Measurements from ENCODE around the gene OR8I2.
A peak's percentile ranks its signal among the peaks of the same experiment; 100 is the strongest.

The OR8I2 gene

GRCh38 chr11:56089697-56090096 lies 3.4 kb upstream of the OR8I2 start:
- no CpG with 5 or more reads among the region's 3 CpGs for WGBS, 2 donors (ENCODE audit: extremely low coverage in 2 of 2, insufficient read length in 2 of 2, insufficient replicate concordance in 1 of 2)
- H4K91ac ChIP-seq (ENCODE audit: low read depth, low read length, poor library complexity) = no peak overlapping the region
- no peak overlapping the region for H4K8ac ChIP-seq (ENCODE audit: low read depth, low read length)
- no peak overlapping the region for H2BK12ac ChIP-seq (ENCODE audit: low read length)
- H2BK120ac ChIP-seq (ENCODE audit: low read depth, low read length) = no peak overlapping the region
- no peak for DNase-seq (ENCODE audit: low spot score)
- no peak overlapping the region for H3K4ac ChIP-seq (ENCODE audit: low read length)
- H3K4me3 ChIP-seq (ENCODE audit: low read length in 2 of 2) = no peak overlapping the region
- no peak overlapping the region for H2BK5ac ChIP-seq (ENCODE audit: low read length)
- no peak overlapping the region for H2AFZ ChIP-seq (ENCODE audit: low read length)
- H2BK15ac ChIP-seq (ENCODE audit: low read length) = no peak overlapping the region
- no peaks in the 10 kb centered on the region for H3K36me3 ChIP-seq (replicated peaks in 1 of 2; ENCODE audit: control insufficient read depth in 2 of 2, insufficient read depth in 2 of 2, low read length in 2 of 2)
- H3K79me1 ChIP-seq (ENCODE audit: low read depth, low read length) = no peaks in the 10 kb centered on the region
- H3K18ac ChIP-seq (ENCODE audit: low read length) = no peak overlapping the region
- H3K14ac ChIP-seq (ENCODE audit: low read length) = no peak overlapping the region
- H3K4me2 ChIP-seq (ENCODE audit: insufficient read depth, low read length, poor library complexity, severe bottlenecking) = no peak overlapping the region
- H3K9ac ChIP-seq (ENCODE audit: low read depth, low read length, poor library complexity) = no peak overlapping the region
- H2AK5ac ChIP-seq (ENCODE audit: low read depth, low read length) = no peak overlapping the region
- no peaks in the 10 kb centered on the region for H3K27me3 ChIP-seq (ENCODE audit: control insufficient read depth in 3 of 3, insufficient read depth in 3 of 3, low read depth in 1 of 3, low read length in 3 of 3)
- no peaks in the 10 kb centered on the region for H3K9me3 ChIP-seq (replicated peaks in 1 of 2; ENCODE audit: control insufficient read depth in 2 of 2, insufficient read depth in 1 of 2, low read depth in 1 of 2, low read length in 2 of 2)
- no peaks in the 10 kb centered on the region for H3K4me1 ChIP-seq (ENCODE audit: control insufficient read depth in 2 of 2, insufficient read depth in 1 of 2, low read depth in 1 of 2, low read length in 2 of 2)
- H3K27ac ChIP-seq (replicated peaks; ENCODE audit: low read length) = no peak overlapping the region
- H3K23ac ChIP-seq (ENCODE audit: low read depth, low read length, poor library complexity) = no peak overlapping the region

GRCh38 chr11:56103210-56103737 lies 10.2 kb downstream of the OR8I2 start, which contains the start of gene OR8H2:
TSS of gene OR8H2 (plus strand) at chr11:56103687. CDS start at chr11:56105043, 1,356 bp downstream.
- H2BK12ac ChIP-seq (ENCODE audit: low read length) = no peak within 1 kb of the TSS
- H2BK120ac ChIP-seq (ENCODE audit: low read depth, low read length) = no peak within 1 kb of the TSS
- H3K4me3 ChIP-seq (ENCODE audit: low read length in 2 of 2) = no peak within 1 kb of the TSS
- H2AK5ac ChIP-seq (ENCODE audit: low read depth, low read length) = no peak within 1 kb of the TSS
- H2AFZ ChIP-seq (ENCODE audit: low read length) = no peak within 1 kb of the TSS
- no peak within 1 kb of the TSS for H3K27ac ChIP-seq (replicated peaks; ENCODE audit: low read length)
- no peak within 1 kb of the TSS for H3K14ac ChIP-seq (ENCODE audit: low read length)
- H3K4me1 ChIP-seq (ENCODE audit: control insufficient read depth in 2 of 2, insufficient read depth in 1 of 2, low read depth in 1 of 2, low read length in 2 of 2) = no peaks in the 10 kb centered on the region
- peak within 1 kb of the TSS; percentile 43 for H4K8ac ChIP-seq (ENCODE audit: low read depth, low read length)
- H3K79me1 ChIP-seq (ENCODE audit: low read depth, low read length) = no peaks in the 10 kb centered on the region
- H3K23ac ChIP-seq (ENCODE audit: low read depth, low read length, poor library complexity) = no peak within 1 kb of the TSS
- no peak within 1 kb of the TSS for H2BK5ac ChIP-seq (ENCODE audit: low read length)
- no peaks in the 10 kb centered on the region for H3K36me3 ChIP-seq (replicated peaks in 1 of 2; ENCODE audit: control insufficient read depth in 2 of 2, insufficient read depth in 2 of 2, low read length in 2 of 2)
- no peak for DNase-seq (ENCODE audit: low spot score)
- H3K9me3 ChIP-seq (replicated peaks in 1 of 2; ENCODE audit: control insufficient read depth in 2 of 2, insufficient read depth in 1 of 2, low read depth in 1 of 2, low read length in 2 of 2) = no peaks in the 10 kb centered on the region
- H3K4me2 ChIP-seq (ENCODE audit: insufficient read depth, low read length, poor library complexity, severe bottlenecking) = no peak within 1 kb of the TSS
- no peak within 1 kb of the TSS for H4K91ac ChIP-seq (ENCODE audit: low read depth, low read length, poor library complexity)
- no peak within 1 kb of the TSS for H3K9ac ChIP-seq (ENCODE audit: low read depth, low read length, poor library complexity)
- no peak within 1 kb of the TSS for H2BK15ac ChIP-seq (ENCODE audit: low read length)
- no peak within 1 kb of the TSS for H3K18ac ChIP-seq (ENCODE audit: low read length)
- H3K4ac ChIP-seq (ENCODE audit: low read length) = no peak within 1 kb of the TSS
- H3K27me3 ChIP-seq (ENCODE audit: control insufficient read depth in 3 of 3, insufficient read depth in 3 of 3, low read depth in 1 of 3, low read length in 3 of 3) = no peaks in the 10 kb centered on the region

DNA sequence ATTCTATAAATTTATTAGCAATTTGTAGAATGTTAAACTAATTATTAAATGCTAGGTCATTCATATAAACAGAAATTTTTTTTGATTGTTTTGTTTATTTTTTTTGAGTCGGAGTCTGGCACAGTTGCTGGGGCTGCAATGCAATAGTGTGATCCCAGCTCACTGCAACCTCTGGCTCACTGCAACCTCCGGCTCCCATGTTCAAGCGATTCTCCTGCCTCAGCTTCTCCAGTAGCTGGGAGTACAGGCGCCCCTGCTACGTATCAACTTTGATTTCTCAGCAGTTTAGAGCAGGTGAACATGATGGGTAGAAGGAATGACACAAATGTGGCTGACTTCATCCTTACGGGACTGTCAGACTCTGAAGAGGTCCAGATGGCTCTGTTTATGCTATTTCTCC lies 29.0 kb downstream of the OR8I2 start, which contains the start of gene OR8H3:
Gene OR8H3, plus strand, starts transcription at position 301 of the 400 bp plus-strand sequence. Its CDS starts 0 bp downstream, at position 301.
- no CpG with 5 or more reads among the region's 6 CpGs for WGBS, 2 donors (ENCODE audit: extremely low coverage in 2 of 2, insufficient read length in 2 of 2, insufficient replicate concordance in 1 of 2)
- no peak for DNase-seq (ENCODE audit: low spot score)
- no peak within 1 kb of the TSS for H2BK120ac ChIP-seq (ENCODE audit: low read depth, low read length)

DNA sequence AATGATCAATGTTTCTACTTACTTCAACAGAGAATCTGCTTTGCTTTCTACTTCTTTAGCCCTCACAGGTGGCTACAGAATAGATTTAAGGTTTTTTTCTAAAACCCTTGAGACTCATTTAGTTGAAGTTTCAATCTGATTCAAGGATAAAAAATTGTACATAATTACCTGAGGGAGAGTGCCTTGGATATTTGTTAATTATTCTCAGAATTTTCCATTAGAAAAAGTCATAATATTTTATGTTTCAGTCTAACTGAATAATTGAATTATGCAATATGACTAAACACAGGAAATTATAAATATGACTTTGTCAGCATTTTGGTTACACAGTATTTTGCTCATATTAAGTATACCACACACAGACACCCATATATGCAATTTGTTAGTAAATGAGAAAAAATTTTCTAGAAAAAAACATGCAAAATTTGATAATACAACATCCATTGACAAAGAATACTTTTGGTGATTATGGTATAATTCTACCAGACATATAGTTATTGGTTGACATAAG lies 47.1 kb downstream of the OR8I2 start, which contains the start of gene OR8J3:
Gene OR8J3, minus strand, starts transcription at position 51 of the 511 bp plus-strand sequence. CDS start 2,483 bp downstream, outside the sequence.
- no peaks in the 10 kb centered on the region for H3K4me1 ChIP-seq (ENCODE audit: control insufficient read depth in 2 of 2, insufficient read depth in 1 of 2, low read depth in 1 of 2, low read length in 2 of 2)
- H3K36me3 ChIP-seq (replicated peaks in 1 of 2; ENCODE audit: control insufficient read depth in 2 of 2, insufficient read depth in 2 of 2, low read length in 2 of 2) = no peaks in the 10 kb centered on the region
- H2BK15ac ChIP-seq (ENCODE audit: low read length) = no peak within 1 kb of the TSS
- H3K9me3 ChIP-seq (replicated peaks in 1 of 2; ENCODE audit: control insufficient read depth in 2 of 2, insufficient read depth in 1 of 2, low read depth in 1 of 2, low read length in 2 of 2) = no peaks in the 10 kb centered on the region
- H3K4me3 ChIP-seq (ENCODE audit: low read length in 2 of 2) = no peak within 1 kb of the TSS
- H3K9ac ChIP-seq (ENCODE audit: low read depth, low read length, poor library complexity) = no peak within 1 kb of the TSS
- no peak within 1 kb of the TSS for H4K8ac ChIP-seq (ENCODE audit: low read depth, low read length)
- H2BK12ac ChIP-seq (ENCODE audit: low read length) = no peak within 1 kb of the TSS
- no peak within 1 kb of the TSS for H3K18ac ChIP-seq (ENCODE audit: low read length)
- no peak within 1 kb of the TSS for H2BK120ac ChIP-seq (ENCODE audit: low read depth, low read length)
- H2BK5ac ChIP-seq (ENCODE audit: low read length) = no peak within 1 kb of the TSS
- no peak within 1 kb of the TSS for H2AK5ac ChIP-seq (ENCODE audit: low read depth, low read length)
- H3K79me1 ChIP-seq (ENCODE audit: low read depth, low read length) = no peaks in the 10 kb centered on the region
- no peak within 1 kb of the TSS for H3K27ac ChIP-seq (replicated peaks; ENCODE audit: low read length)
- no peak within 1 kb of the TSS for H3K23ac ChIP-seq (ENCODE audit: low read depth, low read length, poor library complexity)
- no peak within 1 kb of the TSS for H3K14ac ChIP-seq (ENCODE audit: low read length)
- DNase-seq (ENCODE audit: low spot score) = no peak
- H3K4me2 ChIP-seq (ENCODE audit: insufficient read depth, low read length, poor library complexity, severe bottlenecking) = no peak within 1 kb of the TSS
- H4K91ac ChIP-seq (ENCODE audit: low read depth, low read length, poor library complexity) = no peak within 1 kb of the TSS
- H3K27me3 ChIP-seq (ENCODE audit: control insufficient read depth in 3 of 3, insufficient read depth in 3 of 3, low read depth in 1 of 3, low read length in 3 of 3) = no peaks in the 10 kb centered on the region
- H2AFZ ChIP-seq (ENCODE audit: low read length) = no peak within 1 kb of the TSS
- no peak within 1 kb of the TSS for H3K4ac ChIP-seq (ENCODE audit: low read length)

More for the DNA sequence above, 29.0 kb downstream of the OR8I2 start, which contains the start of gene OR8H3:
- Histone ChIP-seq H2BK15ac (ENCODE audit: low read length) (no peak within 1 kb of the TSS), H3K27ac (replicated peaks; ENCODE audit: low read length) (no peak within 1 kb of the TSS), H3K36me3 (replicated peaks in 1 of 2; ENCODE audit: control insufficient read depth in 2 of 2, insufficient read depth in 2 of 2, low read length in 2 of 2) (no peaks in the 10 kb centered on the region), H2BK12ac (ENCODE audit: low read length) (no peak within 1 kb of the TSS), H3K4me3 (ENCODE audit: low read length in 2 of 2) (no peak within 1 kb of the TSS), H3K23ac (ENCODE audit: low read depth, low read length, poor library complexity) (no peak within 1 kb of the TSS), H2AFZ (ENCODE audit: low read length) (no peak within 1 kb of the TSS), H3K79me1 (ENCODE audit: low read depth, low read length) (no peaks in the 10 kb centered on the region), H3K14ac (ENCODE audit: low read length) (no peak within 1 kb of the TSS), H3K18ac (ENCODE audit: low read length) (no peak within 1 kb of the TSS), H3K27me3 (ENCODE audit: control insufficient read depth in 3 of 3, insufficient read depth in 3 of 3, low read depth in 1 of 3, low read length in 3 of 3) (no peaks in the 10 kb centered on the region), H3K9ac (ENCODE audit: low read depth, low read length, poor library complexity) (no peak within 1 kb of the TSS), H4K8ac (ENCODE audit: low read depth, low read length) (no peak within 1 kb of the TSS), H3K9me3 (replicated peaks in 1 of 2; ENCODE audit: control insufficient read depth in 2 of 2, insufficient read depth in 1 of 2, low read depth in 1 of 2, low read length in 2 of 2) (no peaks in the 10 kb centered on the region), H3K4me2 (ENCODE audit: insufficient read depth, low read length, poor library complexity, severe bottlenecking) (no peak within 1 kb of the TSS), H2BK5ac (ENCODE audit: low read length) (no peak within 1 kb of the TSS), H2AK5ac (ENCODE audit: low read depth, low read length) (no peak within 1 kb of the TSS), H3K4me1 (ENCODE audit: control insufficient read depth in 2 of 2, insufficient read depth in 1 of 2, low read depth in 1 of 2, low read length in 2 of 2) (no peaks in the 10 kb centered on the region), H4K91ac (ENCODE audit: low read depth, low read length, poor library complexity) (no peak within 1 kb of the TSS), H3K4ac (ENCODE audit: low read length) (no peak within 1 kb of the TSS)
